CD4-positive, alpha-beta T cell treated with Interleukin-2 at 100 ng/mL for 4 hours (primary cell): ENCODE measurements around the gene TOB2.
A peak's percentile ranks its signal among the peaks of the same experiment; 100 is the strongest.

Experiments used
- DNase-seq: peaks from one replicate; pipeline ENCODE4 v3.0.0-alpha.2; 2020; ENCODE audit warnings: low spot score

TOB2 gene

GRCh38 chr22:41446639-41447434 lies at the start of gene TOB2:
TOB2 (minus strand) TSS chr22:41446801; CDS start chr22:41437345, 9,456 bp downstream.
- peak; percentile 95 for DNase-seq

- DNase-seq = no peak
Observed at GRCh38 chr22:41491374-41492100, 44.9 kb upstream of the TOB2 start.

- no peak for DNase-seq
Observed at GRCh38 chr22:41488596-41489385, 42.2 kb upstream of the TOB2 start.

- DNase-seq = no peak
Observed at GRCh38 chr22:41488076-41488475, 41.5 kb upstream of the TOB2 start.

GRCh38 chr22:41487037-41487935 lies 40.7 kb upstream of the TOB2 start:
- no peak for DNase-seq

- no peak for DNase-seq
Observed at GRCh38 chr22:41485033-41485432, 38.4 kb upstream of the TOB2 start.

GRCh38 chr22:41482319-41482935 lies 35.8 kb upstream of the TOB2 start:
- DNase-seq = no peak

GRCh38 chr22:41481925-41482318 lies 35.3 kb upstream of the TOB2 start:
- DNase-seq = no peak

GRCh38 chr22:41481131-41481830 lies 34.7 kb upstream of the TOB2 start:
- no peak for DNase-seq

- no peak for DNase-seq
Observed at GRCh38 chr22:41480397-41480735, 33.8 kb upstream of the TOB2 start.

- no peak for DNase-seq
Observed at GRCh38 chr22:41479671-41480396, 33.2 kb upstream of the TOB2 start.

- DNase-seq = no peak
Observed at GRCh38 chr22:41478891-41479521, 32.4 kb upstream of the TOB2 start.

- no peak for DNase-seq
Observed at GRCh38 chr22:41478473-41478872, 31.9 kb upstream of the TOB2 start.

- no peak for DNase-seq
Observed at GRCh38 chr22:41474872-41475451, 28.4 kb upstream of the TOB2 start.

- no peak for DNase-seq
Observed at GRCh38 chr22:41471568-41471967, 25.0 kb upstream of the TOB2 start.

GRCh38 chr22:41470886-41471285 lies 24.3 kb upstream of the TOB2 start:
- DNase-seq = no peak

GRCh38 chr22:41469218-41469851 lies 22.7 kb upstream of the TOB2 start:
- DNase-seq = peak; percentile 26

GRCh38 chr22:41468381-41469217 lies 22.0 kb upstream of the TOB2 start, which contains the start of the genes ACO2 and PHF5A:
ACO2 (plus strand) TSS chr22:41469117; CDS start chr22:41469147, 30 bp downstream.
PHF5A (minus strand) TSS chr22:41468692; CDS start chr22:41468653, 39 bp downstream.
- peak; percentile 99 for DNase-seq
